Fibroblast of lung (primary cell): Measurements from ENCODE around the gene BDH1. TPM values are rescaled to one million over a fixed set of nuclear protein-coding genes. Genes with fewer than 3 reads are reported as not detected.

Source experiments
- DNase-seq, 2 donors: peaks; one replicate each; pipeline versions ENCODE4 v3.0.0 to v3.0.0-alpha.2; 2010; ENCODE audit warnings: low read depth in 2 of 2
- H2AFZ ChIP-seq: 2 replicates; pipeline ENCODE4 v1.5.1; 2012; ENCODE audit warnings: low read length, control low read depth, inconsistent platforms
- H3K27ac ChIP-seq: 2 replicates; pipeline ENCODE4 v1.5.1; 2011; ENCODE audit warnings: low read length, control low read depth; ENCODE audit not compliant: insufficient read depth
- H3K27me3 ChIP-seq: 2 replicates; pipeline ENCODE4 v1.5.1; 2011; ENCODE audit warnings: mild to moderate bottlenecking, low read length; ENCODE audit not compliant: control insufficient read depth, insufficient read depth
- H3K36me3 ChIP-seq: 2 replicates; pipeline ENCODE4 v1.5.1; 2011; ENCODE audit warnings: low read length; ENCODE audit not compliant: control insufficient read depth, insufficient read depth
- H3K4me1 ChIP-seq: 2 replicates; pipeline ENCODE4 v1.5.1; 2011; ENCODE audit warnings: low read length; ENCODE audit not compliant: control insufficient read depth, insufficient read depth; ENCODE audit errors: extremely low read depth
- H3K4me2 ChIP-seq: 2 replicates; pipeline ENCODE4 v1.5.1; 2011; ENCODE audit warnings: low read length, control low read depth; ENCODE audit not compliant: insufficient read depth; ENCODE audit errors: extremely low read depth
- H3K4me3 ChIP-seq, 4 experiments: fragments of 200-600 bp in 1 of 4; sonication (generic) in 1 of 4; replicated peaks in 1 of 4; 2 replicates each; pipeline ENCODE4 v1.5.1; 2011 to 2016; ENCODE audit warnings: low read length in 4 of 4, low read depth in 3 of 4, mild to moderate bottlenecking in 3 of 4, control low read depth in 2 of 4, inconsistent platforms in 1 of 4, mixed read lengths in 1 of 4; ENCODE audit not compliant: insufficient read depth in 1 of 4; ENCODE audit errors: control extremely low read depth in 1 of 4
- H3K79me2 ChIP-seq: 2 replicates; pipeline ENCODE4 v1.5.1; 2012; ENCODE audit warnings: mild to moderate bottlenecking, low read length, inconsistent platforms; ENCODE audit not compliant: control insufficient read depth, insufficient read depth
- H3K9ac ChIP-seq: 2 replicates; pipeline ENCODE4 v1.5.1; 2011; ENCODE audit warnings: mild to moderate bottlenecking, low read length, control low read depth; ENCODE audit not compliant: insufficient read depth
- H3K9me3 ChIP-seq: 2 replicates; pipeline ENCODE4 v1.5.1; 2012; ENCODE audit warnings: low read depth, low read length; ENCODE audit not compliant: control insufficient read depth, insufficient read depth
- H4K20me1 ChIP-seq: 2 replicates; pipeline ENCODE4 v1.5.1; 2011; ENCODE audit warnings: low read length; ENCODE audit not compliant: control insufficient read depth, insufficient read depth; ENCODE audit errors: extremely low read depth
- CTCF ChIP-seq, 2 donors: IDR thresholded peaks in 1 of 2; conservative IDR thresholded peaks in 1 of 2; 1 replicate in 1 of 2; 2 replicates in 1 of 2; pipeline ENCODE4 v1.5.1; 2011 to 2012; ENCODE audit warnings: low read length in 2 of 2, control low read depth in 1 of 2, inconsistent platforms in 1 of 2, low read depth in 1 of 2, mild to moderate bottlenecking in 1 of 2
- EZH2 ChIP-seq: IDR thresholded peaks from 2 replicates; pipeline ENCODE4 v1.5.1; 2012; ENCODE audit warnings: low read length, control low read depth, mild to moderate bottlenecking; ENCODE audit errors: missing control alignments
- polyA plus RNA-seq, 2 donors: library from polyadenylated mRNA; depleted of rRNA in 1 of 2; stranded (reverse) in 1 of 2; unstranded in 1 of 2; fragments of >200 nt; gene quantifications; 2 replicates each; pipeline ENCODE4 v1.2.1, GENCODE V29; 2011 to 2012; ENCODE audit warnings: missing spikeins in 1 of 2
- total RNA-seq: library from RNA; depleted of rRNA; stranded (reverse); fragments of >200 nt; gene quantifications from 2 replicates; pipeline ENCODE4 v1.2.1, GENCODE V29; 2014

The BDH1 gene
- total and polyA plus RNA-seq, 2 donors (not counting 1 experiment from before 2014, with no cell fraction given): 0.66 to 3.1 TPM

- Histone ChIP-seq H3K4me3 (no peak overlapping the region), H3K27me3 (peaks cover 19% of the 10 kb centered on the region), H4K20me1 (no peaks in the 10 kb centered on the region), H3K4me1 (no peaks in the 10 kb centered on the region), H3K79me2 (no peaks in the 10 kb centered on the region), H2AFZ (no peak overlapping the region), H3K27ac (no peak overlapping the region), H3K36me3 (no peaks in the 10 kb centered on the region), H3K4me2 (no peak overlapping the region), H3K9ac (no peak overlapping the region), H3K9me3 (no peaks in the 10 kb centered on the region)
- no peak for DNase-seq
- TF ChIP-seq CTCF (conservative IDR thresholded peaks at IDR 0.05 in 1 of 2, IDR thresholded peaks at IDR 0.05 in 1 of 2; ENCODE audit: low read depth in 1 of 2, low read length in 2 of 2): no peak
- no peak for TF ChIP-seq EZH2
Observed at GRCh38 chr3:197578376-197578775, 22.6 kb upstream of the BDH1 start.

GRCh38 chr3:197577366-197578074, 21.8 kb upstream of the BDH1 start:
- no peak overlapping the region for H3K9ac ChIP-seq
- H3K27me3 ChIP-seq: peaks cover 21% of the 10 kb centered on the region
- TF ChIP-seq CTCF (conservative IDR thresholded peaks at IDR 0.05 in 1 of 2, IDR thresholded peaks at IDR 0.05 in 1 of 2; ENCODE audit: low read depth in 1 of 2, low read length in 2 of 2) (no peak), EZH2 (no peak)
- no peaks in the 10 kb centered on the region for H4K20me1 ChIP-seq
- no peaks in the 10 kb centered on the region for H3K79me2 ChIP-seq
- H3K4me2 ChIP-seq: no peak overlapping the region
- H3K27ac ChIP-seq: no peak overlapping the region
- H3K4me1 ChIP-seq: no peaks in the 10 kb centered on the region
- no peak for DNase-seq
- no peak overlapping the region for H2AFZ ChIP-seq
- H3K4me3 ChIP-seq: no peak overlapping the region
- no peaks in the 10 kb centered on the region for H3K9me3 ChIP-seq
- H3K36me3 ChIP-seq: no peaks in the 10 kb centered on the region

- H3K9ac ChIP-seq: no peak overlapping the region
Observed at GRCh38 chr3:197576838-197577237, 21.1 kb upstream of the BDH1 start.

More at GRCh38 chr3:197576838-197577237, 21.1 kb upstream of the BDH1 start:
- Histone ChIP-seq H3K79me2 (no peaks in the 10 kb centered on the region), H2AFZ (no peak overlapping the region), H3K9me3 (no peaks in the 10 kb centered on the region), H3K27ac (no peak overlapping the region), H3K27me3 (peaks cover 21% of the 10 kb centered on the region), H3K4me2 (no peak overlapping the region), H4K20me1 (no peaks in the 10 kb centered on the region), H3K4me1 (no peaks in the 10 kb centered on the region), H3K4me3 (no peak overlapping the region), H3K36me3 (no peaks in the 10 kb centered on the region)
- TF ChIP-seq CTCF (conservative IDR thresholded peaks at IDR 0.05 in 1 of 2, IDR thresholded peaks at IDR 0.05 in 1 of 2; ENCODE audit: low read depth in 1 of 2, low read length in 2 of 2) (no peak), EZH2 (no peak)
- DNase-seq: no peak
